ENCODE data around the gene ANO6.
A peak's percentile ranks its signal among the peaks of the same experiment; 100 is the strongest.

Gene ANO6

DNA sequence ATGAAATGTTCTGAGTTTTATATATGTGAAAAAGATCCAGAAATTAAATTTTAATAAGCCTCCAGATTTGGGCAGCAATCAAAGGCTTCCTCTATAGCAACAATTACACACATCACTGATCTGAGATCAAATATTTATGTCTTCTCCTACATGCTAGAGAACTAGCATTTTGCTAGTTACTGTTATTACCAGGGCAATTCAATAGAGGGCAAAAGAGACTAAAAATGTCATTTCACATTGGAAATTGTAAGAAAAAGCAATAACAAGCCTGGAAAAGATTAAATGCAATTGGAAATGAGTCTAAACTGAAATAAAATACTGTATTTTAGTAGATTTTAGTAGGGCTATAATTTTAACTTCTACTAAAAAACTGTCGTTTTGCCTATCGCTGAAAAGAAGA is 32.6 kb upstream of the ANO6 start:
- Histone ChIP-seq H3K9ac (ENCODE audit: low read length) (no peak overlapping the region), H3K9me3 (replicated peaks; ENCODE audit: insufficient read depth, low read length) (no peaks in the 10 kb centered on the region), H4K20me1 (ENCODE audit: insufficient read depth, low read length) (no peaks in the 10 kb centered on the region), H3K79me2 (ENCODE audit: low read length) (no peaks in the 10 kb centered on the region), H3K4me1 (ENCODE audit: low read length) (no peaks in the 10 kb centered on the region), H3K9me2 (replicated peaks; ENCODE audit: insufficient read depth, low read length) (no peaks in the 10 kb centered on the region), H3K27me3 (replicated peaks; ENCODE audit: insufficient read depth, low read length) (no peaks in the 10 kb centered on the region), H2AFZ (ENCODE audit: low read length) (no peak overlapping the region), H3K4me3 (ENCODE audit: low read length) (no peak overlapping the region), H3K4me2 (ENCODE audit: low read depth, low read length) (no peak overlapping the region), H3K27ac (ENCODE audit: low read length) (no peak overlapping the region), H3F3A (ENCODE audit: insufficient read depth, low read length) (no peaks in the 10 kb centered on the region), H3K36me3 (replicated peaks; ENCODE audit: insufficient read depth, low read length) (no peaks in the 10 kb centered on the region)
- TF ChIP-seq, protein P1, sequence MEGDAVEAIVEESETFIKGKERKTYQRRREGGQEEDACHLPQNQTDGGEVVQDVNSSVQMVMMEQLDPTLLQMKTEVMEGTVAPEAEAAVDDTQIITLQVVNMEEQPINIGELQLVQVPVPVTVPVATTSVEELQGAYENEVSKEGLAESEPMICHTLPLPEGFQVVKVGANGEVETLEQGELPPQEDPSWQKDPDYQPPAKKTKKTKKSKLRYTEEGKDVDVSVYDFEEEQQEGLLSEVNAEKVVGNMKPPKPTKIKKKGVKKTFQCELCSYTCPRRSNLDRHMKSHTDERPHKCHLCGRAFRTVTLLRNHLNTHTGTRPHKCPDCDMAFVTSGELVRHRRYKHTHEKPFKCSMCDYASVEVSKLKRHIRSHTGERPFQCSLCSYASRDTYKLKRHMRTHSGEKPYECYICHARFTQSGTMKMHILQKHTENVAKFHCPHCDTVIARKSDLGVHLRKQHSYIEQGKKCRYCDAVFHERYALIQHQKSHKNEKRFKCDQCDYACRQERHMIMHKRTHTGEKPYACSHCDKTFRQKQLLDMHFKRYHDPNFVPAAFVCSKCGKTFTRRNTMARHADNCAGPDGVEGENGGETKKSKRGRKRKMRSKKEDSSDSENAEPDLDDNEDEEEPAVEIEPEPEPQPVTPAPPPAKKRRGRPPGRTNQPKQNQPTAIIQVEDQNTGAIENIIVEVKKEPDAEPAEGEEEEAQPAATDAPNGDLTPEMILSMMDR (IDR thresholded peaks at IDR 0.05; ENCODE audit: low read length): peak; percentile 38
- TF ChIP-seq EZH2phosphoT487 (IDR thresholded peaks at IDR 0.05; ENCODE audit: low read length): no peak
- DNase-seq: peak; percentile 37

DNA sequence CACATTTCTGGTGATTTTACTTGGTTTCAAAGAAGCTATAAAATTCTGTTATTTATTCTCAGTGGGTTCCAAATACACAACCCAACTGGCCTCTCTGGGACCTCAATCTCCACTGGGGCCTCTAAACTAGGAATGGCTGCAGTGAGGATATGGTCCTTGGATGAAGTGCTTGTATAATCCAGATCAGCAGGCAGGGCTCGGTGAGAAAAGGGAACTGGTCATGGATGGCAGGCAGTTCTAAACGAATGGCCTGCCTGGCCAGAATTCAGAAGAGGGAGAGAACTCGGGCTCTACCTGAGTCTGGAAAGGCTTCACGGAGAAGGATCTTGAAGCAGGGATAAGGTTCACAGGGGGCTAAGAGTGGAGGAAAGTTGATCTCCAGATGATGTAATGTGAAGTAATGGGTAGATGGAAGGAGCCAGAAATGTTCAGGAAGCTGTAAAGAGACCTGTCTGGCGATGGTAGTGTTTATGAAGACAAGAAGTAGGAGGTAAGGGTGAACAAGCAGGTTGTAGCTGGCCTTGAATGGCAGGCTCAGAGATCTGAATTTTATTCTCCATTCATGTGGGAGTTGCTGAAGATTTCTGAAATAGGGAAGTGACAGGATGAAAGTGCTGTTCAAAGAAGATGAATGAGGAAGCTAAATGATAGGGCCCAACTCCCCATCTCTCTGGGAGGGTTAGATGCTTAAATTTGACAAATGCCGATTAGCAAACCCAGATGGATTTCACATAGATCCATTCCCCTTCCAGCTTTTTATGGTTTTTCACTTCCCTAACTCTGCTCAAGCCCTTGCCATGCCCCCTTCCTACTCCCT is 31.5 kb upstream of the ANO6 start:
- Histone ChIP-seq H3K9me3 (replicated peaks; ENCODE audit: insufficient read depth, low read length) (no peaks in the 10 kb centered on the region), H3K9ac (ENCODE audit: low read length) (no peak overlapping the region), H3K9me2 (replicated peaks; ENCODE audit: insufficient read depth, low read length) (no peaks in the 10 kb centered on the region), H3K79me2 (ENCODE audit: low read length) (no peaks in the 10 kb centered on the region), H2AFZ (ENCODE audit: low read length) (no peak overlapping the region), H3K27me3 (replicated peaks; ENCODE audit: insufficient read depth, low read length) (no peaks in the 10 kb centered on the region), H4K20me1 (ENCODE audit: insufficient read depth, low read length) (no peaks in the 10 kb centered on the region), H3K4me3 (ENCODE audit: low read length) (no peak overlapping the region), H3K36me3 (replicated peaks; ENCODE audit: insufficient read depth, low read length) (no peaks in the 10 kb centered on the region), H3K27ac (ENCODE audit: low read length) (no peak overlapping the region), H3K4me1 (ENCODE audit: low read length) (no peaks in the 10 kb centered on the region), H3F3A (ENCODE audit: insufficient read depth, low read length) (no peaks in the 10 kb centered on the region), H3K4me2 (ENCODE audit: low read depth, low read length) (no peak overlapping the region)
- TF ChIP-seq EZH2 (optimal IDR thresholded peaks at IDR 0.05; ENCODE audit: low read depth, low read length) (no peak), EZH2phosphoT487 (IDR thresholded peaks at IDR 0.05; ENCODE audit: low read length) (no peak)
- TF ChIP-seq, protein P1 (IDR thresholded peaks at IDR 0.05; ENCODE audit: low read length): no peak
- no peak for DNase-seq

- no peak for DNase-seq
- Histone ChIP-seq H3K27ac (ENCODE audit: low read length) (no peak overlapping the region), H3K79me2 (ENCODE audit: low read length) (no peaks in the 10 kb centered on the region), H3K9me3 (replicated peaks; ENCODE audit: insufficient read depth, low read length) (no peaks in the 10 kb centered on the region), H3K9ac (ENCODE audit: low read length) (no peak overlapping the region), H3K36me3 (replicated peaks; ENCODE audit: insufficient read depth, low read length) (no peaks in the 10 kb centered on the region), H4K20me1 (ENCODE audit: insufficient read depth, low read length) (no peaks in the 10 kb centered on the region), H3F3A (ENCODE audit: insufficient read depth, low read length) (no peaks in the 10 kb centered on the region), H3K4me2 (ENCODE audit: low read depth, low read length) (no peak overlapping the region), H3K9me2 (replicated peaks; ENCODE audit: insufficient read depth, low read length) (no peaks in the 10 kb centered on the region), H3K4me1 (ENCODE audit: low read length) (no peaks in the 10 kb centered on the region), H2AFZ (ENCODE audit: low read length) (no peak overlapping the region), H3K4me3 (ENCODE audit: low read length) (no peak overlapping the region), H3K27me3 (replicated peaks; ENCODE audit: insufficient read depth, low read length) (no peaks in the 10 kb centered on the region)
- TF ChIP-seq EZH2 (optimal IDR thresholded peaks at IDR 0.05; ENCODE audit: low read depth, low read length) (no peak), EZH2phosphoT487 (IDR thresholded peaks at IDR 0.05; ENCODE audit: low read length) (no peak)
- TF ChIP-seq, protein P1 (IDR thresholded peaks at IDR 0.05; ENCODE audit: low read length): no peak
Observed at GRCh38 chr12:45186762-45187161, 29.1 kb upstream of the ANO6 start.
